ENCODE measurements around the gene ATP6V1G2.

Gene ATP6V1G2

DNA sequence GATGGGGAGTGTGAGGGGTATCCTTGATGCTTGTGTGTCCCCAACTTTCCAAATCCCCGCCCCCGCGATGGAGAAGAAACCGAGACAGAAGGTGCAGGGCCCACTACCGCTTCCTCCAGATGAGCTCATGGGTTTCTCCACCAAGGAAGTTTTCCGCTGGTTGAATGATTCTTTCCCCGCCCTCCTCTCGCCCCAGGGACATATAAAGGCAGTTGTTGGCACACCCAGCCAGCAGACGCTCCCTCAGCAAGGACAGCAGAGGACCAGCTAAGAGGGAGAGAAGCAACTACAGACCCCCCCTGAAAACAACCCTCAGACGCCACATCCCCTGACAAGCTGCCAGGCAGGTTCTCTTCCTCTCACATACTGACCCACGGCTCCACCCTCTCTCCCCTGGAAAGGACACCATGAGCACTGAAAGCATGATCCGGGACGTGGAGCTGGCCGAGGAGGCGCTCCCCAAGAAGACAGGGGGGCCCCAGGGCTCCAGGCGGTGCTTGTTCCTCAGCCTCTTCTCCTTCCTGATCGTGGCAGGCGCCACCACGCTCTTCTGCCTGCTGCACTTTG is 29.0 kb upstream of the ATP6V1G2 start, which contains the start of gene TNF:
TNF (plus strand) TSS at position 231 of the 567 bp plus-strand sequence; CDS start at position 408, 177 bp downstream.
- peak; percentile 88 for DNase-seq

DNA sequence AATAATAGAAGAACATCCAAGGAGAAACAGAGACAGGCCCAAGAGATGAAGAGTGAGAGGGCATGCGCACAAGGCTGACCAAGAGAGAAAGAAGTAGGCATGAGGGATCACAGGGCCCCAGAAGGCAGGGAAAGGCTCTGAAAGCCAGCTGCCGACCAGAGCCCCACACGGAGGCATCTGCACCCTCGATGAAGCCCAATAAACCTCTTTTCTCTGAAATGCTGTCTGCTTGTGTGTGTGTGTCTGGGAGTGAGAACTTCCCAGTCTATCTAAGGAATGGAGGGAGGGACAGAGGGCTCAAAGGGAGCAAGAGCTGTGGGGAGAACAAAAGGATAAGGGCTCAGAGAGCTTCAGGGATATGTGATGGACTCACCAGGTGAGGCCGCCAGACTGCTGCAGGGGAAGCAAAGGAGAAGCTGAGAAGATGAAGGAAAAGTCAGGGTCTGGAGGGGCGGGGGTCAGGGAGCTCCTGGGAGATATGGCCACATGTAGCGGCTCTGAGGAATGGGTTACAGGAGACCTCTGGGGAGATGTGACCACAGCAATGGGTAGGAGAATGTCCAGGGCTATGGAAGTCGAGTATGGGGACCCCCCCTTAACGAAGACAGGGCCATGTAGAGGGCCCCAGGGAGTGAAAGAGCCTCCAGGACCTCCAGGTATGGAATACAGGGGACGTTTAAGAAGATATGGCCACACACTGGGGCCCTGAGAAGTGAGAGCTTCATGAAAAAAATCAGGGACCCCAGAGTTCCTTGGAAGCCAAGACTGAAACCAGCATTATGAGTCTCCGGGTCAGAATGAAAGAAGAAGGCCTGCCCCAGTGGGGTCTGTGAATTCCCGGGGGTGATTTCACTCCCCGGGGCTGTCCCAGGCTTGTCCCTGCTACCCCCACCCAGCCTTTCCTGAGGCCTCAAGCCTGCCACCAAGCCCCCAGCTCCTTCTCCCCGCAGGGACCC is 28.0 kb upstream of the ATP6V1G2 start:
- DNase-seq, result no peak

DNA sequence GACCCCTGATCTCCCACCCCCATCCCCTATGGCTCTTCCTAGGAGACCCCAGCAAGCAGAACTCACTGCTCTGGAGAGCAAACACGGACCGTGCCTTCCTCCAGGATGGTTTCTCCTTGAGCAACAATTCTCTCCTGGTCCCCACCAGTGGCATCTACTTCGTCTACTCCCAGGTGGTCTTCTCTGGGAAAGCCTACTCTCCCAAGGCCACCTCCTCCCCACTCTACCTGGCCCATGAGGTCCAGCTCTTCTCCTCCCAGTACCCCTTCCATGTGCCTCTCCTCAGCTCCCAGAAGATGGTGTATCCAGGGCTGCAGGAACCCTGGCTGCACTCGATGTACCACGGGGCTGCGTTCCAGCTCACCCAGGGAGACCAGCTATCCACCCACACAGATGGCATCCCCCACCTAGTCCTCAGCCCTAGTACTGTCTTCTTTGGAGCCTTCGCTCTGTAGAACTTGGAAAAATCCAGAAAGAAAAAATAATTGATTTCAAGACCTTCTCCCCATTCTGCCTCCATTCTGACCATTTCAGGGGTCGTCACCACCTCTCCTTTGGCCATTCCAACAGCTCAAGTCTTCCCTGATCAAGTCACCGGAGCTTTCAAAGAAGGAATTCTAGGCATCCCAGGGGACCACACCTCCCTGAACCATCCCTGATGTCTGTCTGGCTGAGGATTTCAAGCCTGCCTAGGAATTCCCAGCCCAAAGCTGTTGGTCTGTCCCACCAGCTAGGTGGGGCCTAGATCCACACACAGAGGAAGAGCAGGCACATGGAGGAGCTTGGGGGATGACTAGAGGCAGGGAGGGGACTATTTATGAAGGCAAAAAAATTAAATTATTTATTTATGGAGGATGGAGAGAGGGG is 27.1 kb upstream of the ATP6V1G2 start:
- no peak for DNase-seq

DNA sequence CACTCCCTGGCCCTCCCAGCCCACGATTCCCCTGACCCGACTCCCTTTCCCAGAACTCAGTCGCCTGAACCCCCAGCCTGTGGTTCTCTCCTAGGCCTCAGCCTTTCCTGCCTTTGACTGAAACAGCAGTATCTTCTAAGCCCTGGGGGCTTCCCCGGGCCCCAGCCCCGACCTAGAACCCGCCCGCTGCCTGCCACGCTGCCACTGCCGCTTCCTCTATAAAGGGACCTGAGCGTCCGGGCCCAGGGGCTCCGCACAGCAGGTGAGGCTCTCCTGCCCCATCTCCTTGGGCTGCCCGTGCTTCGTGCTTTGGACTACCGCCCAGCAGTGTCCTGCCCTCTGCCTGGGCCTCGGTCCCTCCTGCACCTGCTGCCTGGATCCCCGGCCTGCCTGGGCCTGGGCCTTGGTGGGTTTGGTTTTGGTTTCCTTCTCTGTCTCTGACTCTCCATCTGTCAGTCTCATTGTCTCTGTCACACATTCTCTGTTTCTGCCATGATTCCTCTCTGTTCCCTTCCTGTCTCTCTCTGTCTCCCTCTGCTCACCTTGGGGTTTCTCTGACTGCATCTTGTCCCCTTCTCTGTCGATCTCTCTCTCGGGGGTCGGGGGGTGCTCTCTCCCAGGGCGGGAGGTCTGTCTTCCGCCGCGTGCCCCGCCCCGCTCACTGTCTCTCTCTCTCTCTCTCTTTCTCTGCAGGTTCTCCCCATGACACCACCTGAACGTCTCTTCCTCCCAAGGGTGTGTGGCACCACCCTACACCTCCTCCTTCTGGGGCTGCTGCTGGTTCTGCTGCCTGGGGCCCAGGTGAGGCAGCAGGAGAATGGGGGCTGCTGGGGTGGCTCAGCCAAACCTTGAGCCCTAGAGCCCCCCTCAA is 25.9 kb upstream of the ATP6V1G2 start, which contains the start of gene LTA:
LTA (plus strand) TSS at position 249 of the 871 bp plus-strand sequence; CDS start at position 703, 454 bp downstream.
- DNase-seq, result peak; percentile 78

DNA sequence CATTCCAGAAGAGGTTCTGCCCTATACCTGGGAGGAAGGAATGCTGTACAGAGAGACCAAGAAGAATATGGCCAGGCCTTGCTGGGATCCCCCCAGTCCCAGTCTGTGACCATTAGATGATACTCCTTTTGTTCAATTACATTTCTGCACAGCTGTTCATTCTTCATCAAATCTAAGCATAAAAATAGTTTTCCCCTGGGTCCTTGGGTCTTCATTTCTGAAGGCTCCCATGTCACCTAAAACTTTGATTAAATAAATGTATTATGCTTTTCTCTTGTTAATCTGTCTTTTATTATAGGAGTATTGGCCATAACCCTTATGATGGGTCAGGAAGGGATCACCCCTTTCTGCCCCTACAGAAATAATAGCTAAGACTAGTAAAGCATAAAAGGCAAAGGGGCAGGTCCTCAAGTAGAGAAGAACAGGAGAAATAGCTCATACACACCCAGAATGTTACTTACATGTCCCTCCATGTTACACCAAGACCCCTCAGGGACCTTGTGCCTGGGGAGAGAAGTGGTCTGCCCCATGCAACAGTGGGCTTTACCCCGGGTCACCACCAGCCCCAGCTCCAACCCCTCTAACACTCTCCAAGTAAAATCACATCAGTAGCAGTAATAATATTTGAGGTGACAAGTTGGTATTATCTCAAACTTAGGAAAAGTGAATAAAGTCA is 23.6 kb upstream of the ATP6V1G2 start:
- DNase-seq, result no peak

DNA sequence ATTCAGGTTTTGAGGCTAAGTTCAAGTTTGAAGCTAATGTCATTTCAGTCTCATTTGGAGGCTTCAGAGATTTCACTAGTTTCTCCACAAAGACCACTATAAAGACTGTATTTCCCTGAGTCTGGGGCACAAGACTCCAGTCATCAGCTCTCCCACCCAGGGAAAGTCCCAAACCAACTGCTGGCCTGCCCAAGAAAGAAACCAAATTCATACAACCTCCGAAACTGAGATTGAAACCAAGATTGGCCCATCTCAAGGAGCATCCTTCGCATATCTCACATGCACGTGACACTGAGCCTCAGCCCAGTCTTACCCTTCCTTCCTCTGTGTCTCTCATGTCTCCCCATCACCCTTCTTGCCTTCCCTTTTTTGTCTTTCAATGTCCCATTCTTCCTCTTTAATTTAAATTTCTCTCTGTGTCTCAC is 22.1 kb upstream of the ATP6V1G2 start:
- DNase-seq, result peak; percentile 78

DNA sequence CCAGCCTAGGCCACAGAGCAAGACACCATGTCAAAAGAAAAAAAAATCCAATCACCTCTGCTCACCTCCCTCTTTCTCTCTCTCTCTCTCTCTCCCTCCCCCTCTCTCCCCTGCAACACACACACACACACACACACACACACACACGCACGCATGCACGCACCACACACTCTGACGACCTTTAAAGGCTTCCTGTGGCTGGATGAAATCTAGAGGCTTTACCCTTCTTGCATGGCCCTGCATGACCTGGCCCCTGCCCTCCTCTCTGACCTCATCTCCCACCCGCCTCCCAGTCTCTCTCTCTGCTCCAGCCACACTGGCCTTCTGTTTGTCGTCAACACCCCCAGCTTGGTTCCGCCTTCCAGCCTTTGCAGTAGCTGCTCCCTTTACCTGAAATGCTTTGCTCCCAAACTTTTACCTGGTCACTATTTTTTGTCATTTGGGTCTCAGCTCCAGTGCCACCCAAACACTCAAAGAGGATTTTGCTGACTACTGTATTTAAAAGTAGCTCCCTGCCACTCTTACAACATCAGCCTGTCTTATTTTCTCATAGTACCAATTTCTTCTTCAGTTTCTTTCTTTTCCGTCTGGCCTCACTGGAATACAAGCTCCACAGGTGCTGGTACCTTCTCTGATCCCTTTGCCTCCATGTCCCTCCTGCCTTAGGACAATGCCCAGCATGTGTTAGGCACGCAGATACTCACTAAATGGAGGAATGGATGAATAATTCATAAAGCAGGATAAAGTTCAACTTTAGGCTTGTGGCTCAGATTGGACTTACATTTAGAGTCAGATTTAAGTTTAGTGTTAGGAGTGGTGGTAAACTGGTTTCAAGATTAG is 21.3 kb upstream of the ATP6V1G2 start:
- peak; percentile 44 for DNase-seq

DNA sequence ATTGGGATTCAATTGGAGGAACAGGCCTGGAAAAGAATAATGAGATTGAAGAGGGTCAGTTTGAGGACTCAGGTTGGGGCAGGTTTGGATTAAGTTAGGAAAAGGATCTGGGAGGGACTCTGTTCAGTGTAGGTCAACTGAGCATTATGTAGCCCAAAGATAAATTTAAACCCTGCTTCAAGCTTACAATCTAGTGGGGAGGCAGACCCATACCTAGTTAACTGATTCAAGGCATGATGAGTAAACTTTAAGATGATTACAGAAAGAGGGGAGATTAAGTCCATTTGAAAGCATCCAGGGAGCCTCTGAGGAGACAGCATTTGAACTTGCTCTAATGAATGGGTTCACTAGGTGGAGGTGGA is 14.3 kb upstream of the ATP6V1G2 start:
- no peak for DNase-seq

DNA sequence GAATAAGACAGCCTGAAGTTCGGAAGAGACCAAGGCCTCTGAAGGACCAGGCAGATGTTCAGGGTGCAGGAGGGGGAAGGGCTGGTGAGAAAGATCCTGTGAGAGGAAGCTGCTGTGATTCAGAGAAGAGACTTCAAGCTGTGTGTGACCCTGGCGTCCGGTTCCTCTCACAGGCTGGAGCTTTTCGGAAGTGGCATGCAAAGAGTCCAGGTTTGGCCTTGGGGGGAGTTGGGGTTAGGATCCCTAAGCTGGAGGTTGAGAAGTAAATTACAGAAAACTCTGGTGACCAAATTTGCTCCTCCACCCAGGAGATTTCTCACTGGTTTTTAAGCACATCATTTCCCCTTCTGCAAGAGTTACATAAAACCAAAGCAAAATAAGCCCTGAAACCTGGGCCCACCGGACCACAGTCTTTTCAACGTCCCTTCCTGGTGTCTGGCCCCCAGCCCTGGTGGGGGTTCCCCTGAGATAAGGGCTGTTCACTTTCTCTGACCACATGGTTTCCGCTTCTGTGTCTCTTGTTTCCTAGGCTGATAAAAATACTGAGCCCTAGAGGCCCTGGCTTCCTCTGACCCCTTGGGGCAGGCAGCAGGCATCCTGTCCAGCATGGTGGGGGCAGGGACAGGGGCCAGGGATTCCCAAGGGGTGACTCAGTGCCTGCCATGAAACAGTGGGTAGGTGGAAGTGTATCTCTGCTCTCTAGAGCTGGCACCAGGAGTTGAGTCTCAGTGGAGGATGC is 13.7 kb upstream of the ATP6V1G2 start:
- peak; percentile 76 for DNase-seq

DNA sequence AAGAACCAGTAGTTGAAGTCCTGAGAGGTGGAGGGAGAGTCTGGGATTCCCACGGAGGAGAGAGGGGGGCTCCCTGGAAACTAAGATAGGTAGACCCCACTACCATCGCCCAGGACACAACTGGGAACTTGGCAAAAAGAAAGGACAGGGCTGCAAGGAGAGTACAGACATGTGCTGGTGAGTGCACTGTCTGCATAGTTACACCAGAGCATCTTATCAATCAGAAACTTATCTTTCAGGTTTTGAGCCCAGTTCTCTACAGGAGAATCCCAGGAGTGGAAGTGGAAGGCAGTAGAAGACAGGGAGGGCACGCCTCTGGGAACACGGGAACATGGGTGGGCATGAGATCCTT is 13.2 kb upstream of the ATP6V1G2 start:
- no peak for DNase-seq

DNA sequence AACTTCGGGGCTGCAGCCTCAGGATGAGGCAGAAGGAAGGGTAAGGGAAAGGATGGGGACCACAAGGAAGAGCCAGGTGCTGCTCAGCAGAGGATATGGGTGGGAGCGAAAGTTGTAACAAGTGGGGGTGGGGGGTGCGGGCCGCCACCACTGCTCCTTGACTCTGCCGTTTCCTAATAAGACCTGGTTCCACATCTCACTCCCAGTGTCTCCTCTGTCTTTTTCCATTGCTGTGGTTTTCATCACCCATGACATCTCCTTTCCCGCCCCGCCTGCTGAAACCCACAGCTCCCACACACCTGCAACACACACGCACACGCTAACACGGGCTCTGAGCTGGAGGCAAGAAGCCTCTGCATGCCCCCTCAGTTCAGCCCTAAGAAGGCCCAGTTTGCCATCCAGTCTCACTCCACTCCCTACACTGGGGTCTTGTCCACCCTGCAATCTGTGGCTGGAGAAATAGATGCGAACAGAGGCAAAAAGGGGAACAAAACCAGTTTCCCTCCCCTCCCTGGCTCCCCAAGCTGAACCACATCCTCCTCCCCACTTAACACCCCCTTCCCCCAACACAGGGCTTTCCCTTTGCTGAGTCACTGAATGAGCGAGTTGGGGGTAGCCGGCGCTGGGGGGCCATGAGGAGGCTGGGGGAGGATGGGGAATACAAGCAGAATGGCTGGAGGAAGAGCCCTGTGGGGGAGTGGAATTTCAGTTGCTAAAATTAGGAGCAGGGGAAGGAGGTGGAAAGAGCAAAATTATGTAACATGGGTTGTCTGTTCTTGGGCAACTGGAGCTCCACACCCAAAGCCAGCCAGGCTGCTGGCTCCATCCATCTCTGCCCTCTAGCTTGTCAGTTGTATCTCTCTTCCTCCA is 12.5 kb upstream of the ATP6V1G2 start:
- peak; percentile 81 for DNase-seq

DNA sequence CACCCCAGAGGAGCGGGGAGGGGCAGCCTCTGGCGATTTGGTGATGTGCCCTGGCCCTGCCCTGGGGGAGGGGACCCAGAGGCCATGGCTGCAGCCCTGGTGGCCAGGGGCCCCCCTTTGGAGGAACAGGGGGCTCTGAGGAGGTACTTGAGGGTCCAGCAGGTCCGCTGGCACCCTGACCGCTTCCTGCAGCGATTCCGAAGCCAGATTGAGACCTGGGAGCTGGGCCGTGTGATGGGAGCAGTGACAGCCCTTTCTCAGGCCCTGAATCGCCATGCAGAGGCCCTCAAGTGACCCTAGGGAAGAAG is 11.9 kb upstream of the ATP6V1G2 start:
- no peak for DNase-seq

DNA sequence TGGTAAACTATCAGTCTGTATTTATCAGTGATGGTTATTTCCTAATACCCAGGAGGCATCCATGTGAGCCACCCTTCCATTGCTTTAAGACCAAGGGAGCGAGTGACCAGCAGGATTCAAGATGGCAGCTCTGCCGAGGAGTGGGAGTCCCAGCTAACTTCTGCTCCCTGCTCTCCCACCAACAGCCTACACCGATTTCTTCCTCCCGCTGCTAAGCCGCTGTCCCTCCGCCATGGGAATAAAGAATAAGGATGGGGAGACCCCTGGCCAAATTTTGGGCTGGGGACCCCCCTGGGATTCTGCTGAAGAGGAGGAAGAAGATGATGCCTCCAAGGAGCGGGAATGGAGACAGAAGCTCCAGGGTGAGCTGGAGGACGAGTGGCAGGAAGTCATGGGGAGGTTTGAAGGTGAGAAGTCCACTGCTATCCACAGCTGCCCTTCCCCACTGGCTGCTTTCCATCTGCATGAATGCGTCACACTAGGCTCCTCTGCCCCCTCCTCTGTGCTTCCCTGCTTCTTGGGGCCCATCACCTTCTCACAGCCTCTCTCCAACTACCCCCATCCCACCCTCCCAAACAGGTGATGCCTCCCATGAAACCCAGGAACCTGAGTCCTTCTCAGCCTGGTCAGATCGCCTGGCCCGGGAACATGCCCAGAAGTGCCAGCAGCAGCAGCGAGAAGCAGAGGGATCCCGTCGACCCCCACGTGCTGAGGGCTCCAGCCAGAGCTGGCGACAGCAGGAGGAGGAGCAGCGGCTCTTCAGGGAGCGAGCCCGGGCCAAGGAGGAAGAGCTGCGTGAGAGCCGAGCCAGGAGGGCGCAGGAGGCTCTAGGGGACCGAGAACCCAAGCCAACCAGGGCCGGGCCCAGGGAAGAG is 11.3 kb upstream of the ATP6V1G2 start:
- DNase-seq, result no peak

DNA sequence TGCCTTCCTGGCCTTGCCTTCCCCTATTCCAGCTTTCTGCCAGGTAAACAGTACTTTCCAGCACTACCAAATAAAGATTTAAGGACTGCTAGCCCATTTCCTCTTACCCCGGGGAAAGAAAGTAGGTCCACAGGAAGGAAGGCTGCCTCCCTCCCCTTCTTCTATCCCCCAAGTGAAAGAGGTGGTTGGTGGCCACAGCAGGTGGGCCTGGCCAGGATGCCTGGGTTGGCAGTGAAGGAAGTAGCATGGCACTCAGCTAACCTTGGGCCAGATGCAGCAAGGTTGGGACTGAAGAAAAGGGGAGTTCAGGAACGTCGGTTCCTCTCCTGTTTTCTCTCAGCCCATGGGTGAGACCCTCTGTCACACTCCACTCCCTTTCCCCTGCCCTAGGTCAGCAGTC is 9.9 kb upstream of the ATP6V1G2 start:
- DNase-seq, result no peak

DNA sequence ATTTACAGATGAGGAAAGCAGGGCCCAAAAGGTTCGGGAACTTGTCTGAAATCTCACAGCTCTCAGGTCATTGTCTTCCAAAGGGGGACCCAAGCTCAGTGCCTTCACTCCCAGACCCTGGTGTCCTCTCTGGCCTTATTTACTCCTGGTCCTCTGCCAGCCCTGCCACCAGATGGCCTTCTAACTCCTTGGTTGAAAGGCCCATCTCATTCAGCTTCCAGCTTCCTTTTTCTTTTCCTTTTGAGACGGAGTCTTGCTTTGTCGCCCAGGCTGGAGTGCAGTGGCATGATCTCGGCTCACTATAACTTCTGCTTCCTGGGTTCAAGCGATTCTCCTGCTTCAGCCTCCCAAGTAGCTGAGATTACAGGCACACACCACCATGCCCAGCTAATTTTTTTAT is 5.0 kb upstream of the ATP6V1G2 start:
- DNase-seq, result peak; percentile 75

DNA sequence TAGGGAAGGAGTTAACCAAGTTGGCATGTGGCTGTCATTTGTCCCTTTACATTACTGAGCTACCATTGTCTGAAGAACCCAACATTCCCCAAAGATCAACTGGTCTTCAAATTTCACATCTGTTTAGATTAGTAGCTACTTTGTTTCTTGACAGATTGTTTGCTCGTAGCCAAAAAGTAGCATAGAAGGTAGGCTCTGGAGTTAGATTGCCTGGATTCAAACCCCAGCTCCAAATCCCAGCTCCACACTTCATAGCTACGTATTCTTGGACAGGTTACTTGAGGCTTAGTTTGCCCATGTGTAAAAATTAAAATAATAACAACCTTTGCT is 2.1 kb upstream of the ATP6V1G2 start:
- DNase-seq, result no peak

DNA sequence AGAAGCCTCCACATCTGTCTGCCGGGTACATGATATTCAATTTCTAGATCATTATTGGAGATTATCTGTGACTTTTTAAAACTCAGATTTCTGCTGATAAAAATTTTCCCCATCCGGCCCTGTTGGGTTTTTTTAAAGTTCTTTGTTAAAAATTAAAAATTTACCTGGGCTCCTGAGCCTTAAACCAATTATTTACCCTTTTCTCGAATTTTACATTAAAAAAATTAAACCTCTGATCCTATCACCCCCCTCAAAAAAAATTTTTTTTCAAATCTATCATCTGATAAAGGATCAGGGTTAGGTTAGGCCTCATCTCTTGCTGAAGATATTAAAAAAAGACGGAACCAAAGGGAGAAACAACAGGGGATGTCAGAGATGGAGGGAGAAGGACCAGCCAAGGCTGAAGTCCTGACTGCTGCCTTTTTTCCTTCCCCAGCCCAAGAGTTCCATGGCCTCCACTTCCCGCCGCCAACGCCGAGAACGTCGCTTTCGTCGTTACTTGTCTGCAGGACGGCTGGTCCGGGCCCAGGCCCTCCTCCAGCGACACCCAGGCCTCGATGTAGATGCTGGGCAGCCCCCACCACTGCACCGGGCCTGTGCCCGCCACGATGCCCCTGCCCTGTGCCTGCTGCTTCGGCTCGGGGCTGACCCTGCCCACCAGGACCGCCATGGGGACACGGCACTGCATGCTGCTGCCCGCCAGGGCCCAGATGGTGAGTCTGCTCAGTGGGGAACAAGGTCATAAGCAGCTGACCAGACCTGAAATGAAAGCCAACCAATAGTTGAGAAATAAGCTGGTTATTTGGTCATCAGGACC is 1.5 kb upstream of the ATP6V1G2 start:
- no peak for DNase-seq
